Ovary (tissue), 9 donors: ENCODE results near the gene THSD8. TPM values are rescaled to one million over a fixed set of nuclear protein-coding genes. Genes with fewer than 3 reads are reported as not detected.

Experiments
- DNase-seq, 5 donors: peaks; one replicate each; pipeline ENCODE4 v3.0.0-alpha.2; 2019 to 2020
- H3K27ac ChIP-seq, 2 donors: fragments of 200-600 bp; one replicate each; pipeline versions ENCODE4 v1.5.1 to v1.8.0; 2019 to 2022
- H3K27me3 ChIP-seq: fragments of 200-600 bp; one replicate; pipeline ENCODE4 v1.8.0; 2022
- H3K36me3 ChIP-seq: fragments of 200-600 bp; sonication (generic); one replicate; pipeline ENCODE4 v1.5.1; 2019
- H3K4me1 ChIP-seq: one replicate; pipeline ENCODE4 v1.8.1; 2013; ENCODE audit warnings: mild to moderate bottlenecking, moderate library complexity; ENCODE audit not compliant: insufficient read depth
- H3K4me3 ChIP-seq: fragments of 200-600 bp; sonication (generic); one replicate; pipeline ENCODE4 v1.5.1; 2017
- H3K9me3 ChIP-seq, 2 donors: fragments of 200-600 bp in 1 of 2; sonication (generic) in 1 of 2; one replicate each; pipeline versions ENCODE4 v1.5.1 to v1.8.1; 2013 to 2019; ENCODE audit warnings: mild to moderate bottlenecking in 1 of 2, moderate library complexity in 1 of 2
- EP300 ChIP-seq: sonication (generic); formaldehyde crosslinking; IDR thresholded peaks from one replicate; pipeline ENCODE4 v1.6.1; 2017; ENCODE audit warnings: antibody characterized with exemption
- POLR2A ChIP-seq: fragments of 450-650 bp; IDR thresholded peaks from one replicate; pipeline ENCODE4 v1.6.1; 2017; ENCODE audit warnings: antibody characterized with exemption, mild to moderate bottlenecking, moderate library complexity
- WGBS, 3 donors: extraction: QIAGEN DNeasy Blood & Tissue Kit in 1 of 3; methylation state at CpG; one replicate each; pipeline versions ENCODE4 v1.1.5 to v1.1.7; 2013 to 2017; 5-methylcytosine and 5-hydroxymethylcytosine counted together
- intact Hi-C, 4 donors: fragments of 100-400 bp; cut with DNase I; formaldehyde crosslinking; loops; one replicate each; pipeline versions ENCODE4 v1.11.0 to v1.15.1; 2022 to 2023
- polyA plus RNA-seq, 2 donors: library from polyadenylated mRNA; stranded (reverse); fragments of 200-250 nt in 1 of 2; fragments of 350-450 nt in 1 of 2; fragmentation: Illumina TruSeq in 1 of 2; extraction: RNeasy Lipid Tissue Mini Kit (QIAGEN cat#74804) in 1 of 2; gene quantifications; one replicate each; pipeline ENCODE4 v1.2.3, GENCODE V29; 2013 to 2014
- total RNA-seq, 7 donors: library from RNA; depleted of rRNA in 2 of 7; stranded (reverse); fragments of >200 nt in 2 of 7; fragmentation: NEBNext Ultra II Directional in 3 of 7; extraction: Animal tissue kit (Norgen Biotek cat#: 25700) in 3 of 7; gene quantifications; one replicate each; pipeline versions ENCODE4 v1.1.0 to v1.2.4, GENCODE V29; 2016 to 2023
- TF ChIP-seq, protein P1 (sequence below), 3 donors: fragments of 450-650 bp in 2 of 3; fragments of 200-600 bp in 1 of 3; IDR thresholded peaks; one replicate each; pipeline versions ENCODE4 v1.5.1 to v1.8.0; 2016 to 2022; ENCODE audit warnings: antibody characterized with exemption in 3 of 3, mild to moderate bottlenecking in 1 of 3
- donor health status: DM: no; HTN: no; CAD: no; lungs with moderate emphysema.
- donor health status: DM: no; HTN: no; CAD: no.
- donor health status: Bipolar disorder and iron deficiency.
- donor health status: DM: yes; HTN: yes; CAD: no.
- donor health status: DM: no; HTN: no; CAD: no.
- donor health status: DM: yes; HTN: yes; CAD: no.

Gene THSD8
- total and polyA plus RNA-seq, 9 donors: 0.71 to 7.2 (median 2.6) TPM; not detected in 1

DNA sequence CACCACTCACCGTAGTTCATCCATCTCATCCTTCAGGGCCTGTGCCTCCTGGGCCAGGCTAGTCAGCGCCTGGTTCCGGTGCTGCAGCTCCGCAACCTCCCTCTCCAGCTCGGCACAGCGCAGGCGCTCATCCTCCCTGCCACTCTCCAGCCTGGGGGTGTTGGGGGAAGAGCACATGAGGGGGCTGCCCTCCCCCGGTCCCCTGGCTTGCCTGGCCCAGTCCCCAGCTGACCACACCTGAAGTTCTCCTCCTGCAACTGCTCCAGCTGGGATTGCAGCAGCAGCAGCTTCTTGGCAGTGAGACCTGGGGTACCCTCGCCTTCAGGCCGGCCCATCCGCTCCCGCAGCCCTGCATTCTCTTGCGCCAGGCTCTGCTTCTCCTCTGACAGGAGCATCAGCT is 30.9 kb upstream of the THSD8 start:
- Histone ChIP-seq H3K9me3 (no peaks in the 10 kb centered on the region), H3K36me3 (no peaks in the 10 kb centered on the region), H3K27me3 (no peaks in the 10 kb centered on the region), H3K4me3 (no peak overlapping the region), H3K27ac (no peak overlapping the region), H3K4me1 (peaks cover 4% of the 10 kb centered on the region)
- intact Hi-C loops: loop anchor here in 1 of 4 donors (5.0 kb wide), 1 partner anchor 36 kb away; the partner anchor contains the start of gene RNASEH2A
- 92 to 96% (median 95%) methylated on average over 13 of the region's 13 CpGs for WGBS, 3 donors
- no peak for DNase-seq
- TF ChIP-seq POLR2A (no peak), EP300 (no peak)
- TF ChIP-seq, protein P1, sequence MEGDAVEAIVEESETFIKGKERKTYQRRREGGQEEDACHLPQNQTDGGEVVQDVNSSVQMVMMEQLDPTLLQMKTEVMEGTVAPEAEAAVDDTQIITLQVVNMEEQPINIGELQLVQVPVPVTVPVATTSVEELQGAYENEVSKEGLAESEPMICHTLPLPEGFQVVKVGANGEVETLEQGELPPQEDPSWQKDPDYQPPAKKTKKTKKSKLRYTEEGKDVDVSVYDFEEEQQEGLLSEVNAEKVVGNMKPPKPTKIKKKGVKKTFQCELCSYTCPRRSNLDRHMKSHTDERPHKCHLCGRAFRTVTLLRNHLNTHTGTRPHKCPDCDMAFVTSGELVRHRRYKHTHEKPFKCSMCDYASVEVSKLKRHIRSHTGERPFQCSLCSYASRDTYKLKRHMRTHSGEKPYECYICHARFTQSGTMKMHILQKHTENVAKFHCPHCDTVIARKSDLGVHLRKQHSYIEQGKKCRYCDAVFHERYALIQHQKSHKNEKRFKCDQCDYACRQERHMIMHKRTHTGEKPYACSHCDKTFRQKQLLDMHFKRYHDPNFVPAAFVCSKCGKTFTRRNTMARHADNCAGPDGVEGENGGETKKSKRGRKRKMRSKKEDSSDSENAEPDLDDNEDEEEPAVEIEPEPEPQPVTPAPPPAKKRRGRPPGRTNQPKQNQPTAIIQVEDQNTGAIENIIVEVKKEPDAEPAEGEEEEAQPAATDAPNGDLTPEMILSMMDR (IDR thresholded peaks at IDR 0.05): no peak

DNA sequence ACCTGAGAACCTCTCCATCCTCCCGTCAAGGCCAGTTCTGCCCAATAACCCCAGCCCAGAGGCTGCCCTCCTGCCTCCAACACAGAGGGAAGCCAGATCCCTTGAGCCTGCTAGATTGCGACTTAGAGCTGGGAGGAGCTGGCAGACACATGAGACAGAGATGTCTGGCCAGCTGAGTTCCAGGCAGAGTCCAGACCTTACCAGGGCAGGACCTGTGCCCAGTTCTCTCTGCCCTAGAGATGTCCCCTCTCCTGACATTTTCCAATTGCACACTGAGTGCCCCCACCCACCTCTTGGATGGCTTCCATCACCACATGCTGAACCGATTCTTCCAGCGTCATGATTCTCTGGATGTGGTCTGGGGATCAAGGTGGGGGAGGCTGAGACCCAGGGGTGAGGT is 29.5 kb upstream of the THSD8 start:
- TF ChIP-seq, protein P1 (IDR thresholded peaks at IDR 0.05): no peak
- TF ChIP-seq EP300 (no peak), POLR2A (no peak)
- Histone ChIP-seq H3K4me3 (no peak overlapping the region), H3K27me3 (no peaks in the 10 kb centered on the region), H3K4me1 (peaks cover 4% of the 10 kb centered on the region), H3K36me3 (no peaks in the 10 kb centered on the region), H3K27ac (no peak overlapping the region), H3K9me3 (no peaks in the 10 kb centered on the region)
- 58 to 73% (median 61%) methylated on average over 4 of the region's 4 CpGs for WGBS, 3 donors
- DNase-seq: no peak
- intact Hi-C loops: loop anchor here in 1 of 4 donors (5.0 kb wide), 1 partner anchor 35 kb away; the partner anchor contains the start of gene RNASEH2A

DNA sequence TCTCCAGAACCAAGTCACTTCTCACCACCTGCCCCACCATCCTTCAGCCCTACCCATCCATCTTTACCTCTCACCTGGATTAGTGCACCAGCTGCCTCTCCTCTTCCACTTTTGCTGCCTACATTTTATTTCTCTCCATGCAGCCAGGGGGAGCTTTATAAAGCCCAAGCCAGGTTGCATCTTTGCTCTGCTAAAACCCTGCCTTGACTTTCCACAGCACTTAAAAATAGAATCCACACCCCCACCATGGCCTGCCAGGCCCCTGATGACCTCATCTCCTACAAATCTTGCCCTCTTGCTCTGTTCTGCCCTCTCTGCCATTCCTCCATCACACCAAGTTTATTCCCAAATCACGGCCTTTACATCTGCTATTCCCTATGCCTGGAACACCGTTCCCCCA is 28.3 kb upstream of the THSD8 start:
- Histone ChIP-seq H3K9me3 (no peaks in the 10 kb centered on the region), H3K4me1 (peaks cover 4% of the 10 kb centered on the region), H3K36me3 (no peaks in the 10 kb centered on the region), H3K27me3 (no peaks in the 10 kb centered on the region), H3K4me3 (no peak overlapping the region), H3K27ac (no peak overlapping the region)
- TF ChIP-seq POLR2A: no peak
- TF ChIP-seq EP300: no peak
- TF ChIP-seq, protein P1 (IDR thresholded peaks at IDR 0.05): no peak
- intact Hi-C loops: loop anchor here in 1 of 4 donors (5.0 kb wide), 1 partner anchor 34 kb away; the partner anchor contains the start of gene RNASEH2A
- 92 to 96% (median 92%) methylated on average over 2 of the region's 2 CpGs for WGBS, 3 donors
- DNase-seq: no peak

DNA sequence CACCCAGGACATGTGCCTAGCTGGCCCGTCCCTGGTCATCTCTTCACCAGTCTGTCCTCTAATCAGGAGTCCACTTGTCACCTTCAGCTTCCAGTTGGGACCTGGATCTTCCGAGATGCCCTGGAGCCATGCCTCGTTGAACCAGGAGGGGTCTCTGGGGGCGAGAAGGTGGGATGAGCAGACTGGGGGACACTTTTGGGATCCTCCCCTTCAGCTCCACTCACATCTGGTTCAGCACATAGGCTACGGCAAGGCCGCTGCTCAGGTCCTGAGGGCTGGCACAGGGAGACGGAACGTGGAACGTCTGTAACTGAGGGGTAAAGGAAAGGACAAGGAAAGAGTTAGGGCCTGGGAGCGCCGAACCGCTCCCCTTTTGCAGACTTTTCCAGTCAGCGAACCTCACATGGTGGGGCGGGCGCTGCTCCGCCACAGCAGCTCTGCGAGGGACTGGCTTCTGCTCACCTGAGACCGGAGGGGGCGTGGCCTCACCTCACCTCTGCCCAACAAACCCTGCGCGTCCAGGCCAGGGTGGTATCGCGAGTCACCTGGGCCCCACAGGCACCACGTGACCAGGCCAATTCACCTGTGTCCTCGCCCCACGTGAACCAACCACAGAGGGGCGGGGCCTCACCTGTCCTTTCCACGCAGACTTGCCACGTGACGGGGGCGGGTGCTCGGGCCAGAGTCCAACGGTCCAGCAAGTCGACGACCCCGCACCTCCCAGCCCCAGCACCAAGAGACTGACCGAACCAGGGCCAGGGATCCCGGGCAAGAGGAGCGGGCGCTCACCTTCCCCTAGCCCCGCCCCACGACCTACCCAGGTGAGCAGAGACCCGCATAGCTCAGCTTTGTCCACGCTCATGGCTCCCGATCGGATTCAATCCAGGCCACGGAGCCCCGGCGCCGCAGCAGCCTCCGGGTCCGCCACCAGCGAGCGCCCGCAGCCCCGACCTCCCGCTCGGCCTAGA is 27.0 kb upstream of the THSD8 start, which contains the start of gene HOOK2:
Gene HOOK2 (minus strand): TSS at position 965 of the 968 bp plus-strand sequence. CDS start 103 bp downstream, at position 862.
- no peak for TF ChIP-seq EP300
- peak; percentile 27 for TF ChIP-seq POLR2A
- TF ChIP-seq, protein P1 (IDR thresholded peaks at IDR 0.05): no peak
- peaks cover 10% of the 10 kb centered on the region for H3K4me1 ChIP-seq

More for the DNA sequence above, 27.0 kb upstream of the THSD8 start, which contains the start of gene HOOK2:
- Histone ChIP-seq H3K36me3 (no peaks in the 10 kb centered on the region), H3K27ac (peak within 1 kb of the TSS; percentile 47 to 57), H3K9me3 (no peaks in the 10 kb centered on the region), H3K27me3 (no peaks in the 10 kb centered on the region), H3K4me3 (peak within 1 kb of the TSS; percentile 67)
- WGBS, 3 donors: 13 to 21% (median 20%) methylated on average over 36 to 58 of the region's 58 CpGs
- intact Hi-C loops: loop anchor here in 1 of 4 donors (5.0 kb wide), 1 partner anchor 32 kb away; the partner anchor contains the start of gene RNASEH2A
- peak in 4 of 5 donors; percentile 38 to 81 (median 72) for DNase-seq
